Left lung (tissue), 10 donors: ENCODE results near the gene EIF4B. TPM values are rescaled to one million over a fixed set of nuclear protein-coding genes. Genes with fewer than 3 reads are reported as not detected.
"Not testable (repeated sequence)": the region's sequence is repeated elsewhere in the genome, so short reads cannot be mapped to it uniquely, and the experiment has no call there.

Experiments used
- ATAC-seq: fragments of 200-7000 bp; cut with Tn5 transposase; one replicate; pipeline ENCODE4 v1.9.1; 2020; ENCODE audit warnings: moderate library complexity
- DNase-seq, 4 donors: peaks; one replicate each; pipeline ENCODE4 v3.0.0-alpha.2; 2013 to 2020
- H3K27ac ChIP-seq, 2 donors: fragments of 200-600 bp; sonication (generic) in 1 of 2; one replicate each; pipeline versions ENCODE4 v1.5.0 to v1.8.0; 2020 to 2021
- H3K27me3 ChIP-seq, 2 donors: fragments of 200-600 bp; sonication (generic) in 1 of 2; one replicate each; pipeline versions ENCODE4 v1.5.0 to v1.8.0; 2020 to 2021
- H3K36me3 ChIP-seq, 2 donors: fragments of 200-600 bp; sonication (generic) in 1 of 2; one replicate each; pipeline versions ENCODE4 v1.5.0 to v1.8.0; 2020 to 2021
- H3K4me1 ChIP-seq, 2 donors: fragments of 200-600 bp; one replicate each; pipeline ENCODE4 v1.8.0; 2021
- H3K4me3 ChIP-seq, 2 donors: fragments of 200-600 bp; sonication (generic) in 1 of 2; one replicate each; pipeline versions ENCODE4 v1.5.0 to v1.8.0; 2020 to 2021; ENCODE audit warnings: mild to moderate bottlenecking in 1 of 2
- H3K9me3 ChIP-seq, 2 donors: fragments of 200-600 bp; sonication (generic) in 1 of 2; one replicate each; pipeline versions ENCODE4 v1.5.0 to v1.8.0; 2020 to 2021
- CTCF ChIP-seq, 2 donors: fragments of 200-600 bp; sonication (generic) in 1 of 2; IDR thresholded peaks; one replicate each; pipeline versions ENCODE4 v1.5.0 to v1.8.0; 2021; ENCODE audit warnings: antibody characterized with exemption in 2 of 2
- intact Hi-C, 2 donors: fragments of 100-400 bp; cut with DNase I; formaldehyde crosslinking; loops; one replicate each; pipeline versions ENCODE4 v1.11.2 to v1.14.2; 2022
- polyA plus RNA-seq, 6 donors: library from polyadenylated mRNA; unstranded; fragments of 120-200 nt; gene quantifications; one replicate each; pipeline ENCODE4 v1.2.1, GENCODE V29; 2013; ENCODE audit not compliant: insufficient read length in 6 of 6
- total RNA-seq, 2 donors: library from RNA; stranded (reverse); fragmentation: NEBNext Ultra II Directional; extraction: Animal tissue kit (Norgen Biotek cat#: 25700); gene quantifications; one replicate each; pipeline ENCODE4 v1.2.1, GENCODE V29; 2021
- donor health status: DM: no; HTN: yes; CAD: no.
- donor health status: DM: no; HTN: no; CAD: no.

Gene EIF4B
- total and polyA plus RNA-seq, 8 donors, result 326 to 581 (median 515) TPM

GRCh38 chr12:53014709-53015108, 8.5 kb downstream of the EIF4B start:
- no peak for TF ChIP-seq CTCF (IDR thresholded peaks at IDR 0.05)
- no peak for DNase-seq
- no peaks in the 10 kb centered on the region for H3K27me3 ChIP-seq
- H3K9me3 ChIP-seq, result no peaks in the 10 kb centered on the region
- H3K27ac ChIP-seq, result no peak overlapping the region
- no peak overlapping the region for H3K4me3 ChIP-seq
- no peak for ATAC-seq
- H3K36me3 ChIP-seq, result peaks cover 0 to 64% of the 10 kb centered on the region in 2 donors
- intact Hi-C loops, result no loop called here
- H3K4me1 ChIP-seq, result peaks cover 0 to 28% of the 10 kb centered on the region in 2 donors

- H3K27ac ChIP-seq, result no peak overlapping the region
- no peak for DNase-seq
- no peak overlapping the region for H3K4me3 ChIP-seq
- H3K9me3 ChIP-seq, result no peaks in the 10 kb centered on the region
- no peak for TF ChIP-seq CTCF (IDR thresholded peaks at IDR 0.05)
- H3K27me3 ChIP-seq, result no peaks in the 10 kb centered on the region
- intact Hi-C loops, result no loop called here
- H3K4me1 ChIP-seq, result no peaks in the 10 kb centered on the region
- H3K36me3 ChIP-seq, result peaks cover 3 to 100% of the 10 kb centered on the region in 2 donors
- no peak for ATAC-seq
Observed at GRCh38 chr12:53025250-53025649, 19.0 kb downstream of the EIF4B start.

GRCh38 chr12:53027014-53027413, 20.8 kb downstream of the EIF4B start:
- DNase-seq, H3K27me3 ChIP-seq, H3K4me3 ChIP-seq, H3K9me3 ChIP-seq, H3K27ac ChIP-seq, ATAC-seq, intact Hi-C loops, H3K4me1 ChIP-seq: not testable (repeated sequence)
- H3K36me3 ChIP-seq, result peaks cover 0 to 100% of the 10 kb centered on the region in 2 donors

GRCh38 chr12:53031616-53032015, 25.4 kb downstream of the EIF4B start:
- H3K9me3 ChIP-seq, result no peaks in the 10 kb centered on the region
- peak; percentile 34 for ATAC-seq
- TF ChIP-seq CTCF (IDR thresholded peaks at IDR 0.05), result no peak
- H3K27me3 ChIP-seq, result no peaks in the 10 kb centered on the region
- intact Hi-C loops, result no loop called here
- H3K27ac ChIP-seq, result no peak overlapping the region
- peaks cover 0 to 100% of the 10 kb centered on the region in 2 donors for H3K36me3 ChIP-seq
- DNase-seq, result no peak
- peaks cover 0 to 12% of the 10 kb centered on the region in 2 donors for H3K4me1 ChIP-seq
- H3K4me3 ChIP-seq, result no peak overlapping the region

- H3K9me3 ChIP-seq, H3K27me3 ChIP-seq, H3K4me3 ChIP-seq, ATAC-seq, intact Hi-C loops, DNase-seq: not testable (repeated sequence)
- H3K36me3 ChIP-seq, result peaks cover 0 to 100% of the 10 kb centered on the region in 2 donors
- peak overlapping the region in 1 of 2 donors; percentile 38 for H3K27ac ChIP-seq
- H3K4me1 ChIP-seq, result peaks cover 0 to 26% of the 10 kb centered on the region in 2 donors
Observed at GRCh38 chr12:53033832-53034231, 27.6 kb downstream of the EIF4B start.

GRCh38 chr12:53034459-53034858, 28.2 kb downstream of the EIF4B start:
- intact Hi-C loops, result no loop called here
- peaks cover 0 to 32% of the 10 kb centered on the region in 2 donors for H3K4me1 ChIP-seq
- no peak overlapping the region for H3K4me3 ChIP-seq
- no peaks in the 10 kb centered on the region for H3K27me3 ChIP-seq
- H3K9me3 ChIP-seq, result no peaks in the 10 kb centered on the region
- ATAC-seq, result no peak
- no peak for TF ChIP-seq CTCF (IDR thresholded peaks at IDR 0.05)
- peaks cover 0 to 100% of the 10 kb centered on the region in 2 donors for H3K36me3 ChIP-seq
- peak overlapping the region in 1 of 2 donors; percentile 38 for H3K27ac ChIP-seq
- no peak for DNase-seq
